ENCODE results near the gene ABI3.

- TF ChIP-seq CTCF (IDR thresholded peaks at IDR 0.05; ENCODE audit: low read depth, low read length) (no peak), EZH2phosphoT487 (IDR thresholded peaks at IDR 0.05; ENCODE audit: low read depth) (no peak)
Observed at GRCh38 chr17:49162866-49163265, 47.6 kb upstream of the ABI3 start.
